GM18907 (cell line): ENCODE data around the gene TBCC.

ENCODE experiments used
- ATAC-seq: cut with Tn5 transposase; IDR thresholded peaks from one replicate; pipeline ENCODE4 v1.9.1; 2021; ENCODE audit warnings: mild to moderate bottlenecking, moderate library complexity; ENCODE audit not compliant: unreplicated experiment

Gene TBCC

GRCh38 chr6:42771741-42772100 is 25.8 kb upstream of the TBCC start:
- ATAC-seq: peak; percentile 30

GRCh38 chr6:42769836-42770235 is 23.9 kb upstream of the TBCC start:
- ATAC-seq: no peak

GRCh38 chr6:42769051-42769450 is 23.1 kb upstream of the TBCC start:
- no peak for ATAC-seq

GRCh38 chr6:42766163-42766670 is 20.3 kb upstream of the TBCC start:
- no peak for ATAC-seq

- no peak for ATAC-seq
Observed at GRCh38 chr6:42764911-42765648, 19.2 kb upstream of the TBCC start.

- no peak for ATAC-seq
Observed at GRCh38 chr6:42762950-42763349, 17.0 kb upstream of the TBCC start.

GRCh38 chr6:42762426-42762859 is 16.5 kb upstream of the TBCC start:
- no peak for ATAC-seq

- no peak for ATAC-seq
Observed at GRCh38 chr6:42761287-42762067, 15.6 kb upstream of the TBCC start.

- no peak for ATAC-seq
Observed at GRCh38 chr6:42758756-42759430, 13.0 kb upstream of the TBCC start.

GRCh38 chr6:42756722-42757121 is 10.8 kb upstream of the TBCC start:
- no peak for ATAC-seq

GRCh38 chr6:42754759-42755158 is 8.9 kb upstream of the TBCC start:
- no peak for ATAC-seq

- ATAC-seq: no peak
Observed at GRCh38 chr6:42751055-42751454, 5.2 kb upstream of the TBCC start.

- no peak for ATAC-seq
Observed at GRCh38 chr6:42748203-42748898, 2.4 kb upstream of the TBCC start.

- ATAC-seq: peak; percentile 67
Observed at GRCh38 chr6:42746463-42747391, 824 bp upstream of the TBCC start.

- ATAC-seq: peak; percentile 0
Observed at GRCh38 chr6:42745083-42745639, 742 bp downstream of the TBCC start.

GRCh38 chr6:42744351-42744893 is 1.5 kb downstream of the TBCC start:
- ATAC-seq: no peak

GRCh38 chr6:42742116-42742894 is 3.6 kb downstream of the TBCC start:
- no peak for ATAC-seq

- ATAC-seq: no peak
Observed at GRCh38 chr6:42740725-42741124, 5.2 kb downstream of the TBCC start.

GRCh38 chr6:42735976-42736375 is 9.9 kb downstream of the TBCC start:
- ATAC-seq: no peak
